ENCODE measurements around the gene SPIRE1.

DNA sequence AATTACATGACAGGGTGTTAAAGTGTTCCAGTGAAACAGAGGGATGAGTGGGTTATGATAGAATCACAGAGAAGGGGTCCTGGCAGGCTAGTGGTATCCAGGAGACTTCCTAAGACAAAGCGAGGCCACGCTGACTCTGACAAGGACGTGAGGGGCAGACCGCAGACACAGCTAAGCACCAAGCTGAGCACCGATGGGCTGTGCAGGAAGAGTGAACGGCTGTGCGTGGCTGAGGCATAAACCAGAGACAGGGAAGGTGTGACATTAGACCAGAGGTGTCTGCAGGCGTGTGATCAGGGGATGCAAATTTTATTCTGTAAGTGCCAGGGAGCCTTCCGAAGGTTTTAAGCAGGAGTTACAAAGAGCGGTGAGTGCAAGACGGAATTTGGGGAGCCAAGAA lies 180.3 kb downstream of the SPIRE1 start:
- TF ChIP-seq, protein P1, sequence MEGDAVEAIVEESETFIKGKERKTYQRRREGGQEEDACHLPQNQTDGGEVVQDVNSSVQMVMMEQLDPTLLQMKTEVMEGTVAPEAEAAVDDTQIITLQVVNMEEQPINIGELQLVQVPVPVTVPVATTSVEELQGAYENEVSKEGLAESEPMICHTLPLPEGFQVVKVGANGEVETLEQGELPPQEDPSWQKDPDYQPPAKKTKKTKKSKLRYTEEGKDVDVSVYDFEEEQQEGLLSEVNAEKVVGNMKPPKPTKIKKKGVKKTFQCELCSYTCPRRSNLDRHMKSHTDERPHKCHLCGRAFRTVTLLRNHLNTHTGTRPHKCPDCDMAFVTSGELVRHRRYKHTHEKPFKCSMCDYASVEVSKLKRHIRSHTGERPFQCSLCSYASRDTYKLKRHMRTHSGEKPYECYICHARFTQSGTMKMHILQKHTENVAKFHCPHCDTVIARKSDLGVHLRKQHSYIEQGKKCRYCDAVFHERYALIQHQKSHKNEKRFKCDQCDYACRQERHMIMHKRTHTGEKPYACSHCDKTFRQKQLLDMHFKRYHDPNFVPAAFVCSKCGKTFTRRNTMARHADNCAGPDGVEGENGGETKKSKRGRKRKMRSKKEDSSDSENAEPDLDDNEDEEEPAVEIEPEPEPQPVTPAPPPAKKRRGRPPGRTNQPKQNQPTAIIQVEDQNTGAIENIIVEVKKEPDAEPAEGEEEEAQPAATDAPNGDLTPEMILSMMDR (IDR thresholded peaks at IDR 0.05), result no peak
- no peak for TF ChIP-seq POLR2A (IDR thresholded peaks at IDR 0.05)

Data from ovary (tissue), 3 donors.